Endothelial cell of umbilical vein (primary cell): Measurements from ENCODE around the gene LAMB1. TPM values are rescaled to one million over a fixed set of nuclear protein-coding genes. Genes with fewer than 3 reads are reported as not detected.

Experiments used
- BruUV-seq: library from RNA; stranded (reverse); fragments of 400-500 nt; replicated peaks from 2 replicates; lab custom pipeline; 2021; lab: Mats Ljungman, UMichigan
- CTCF ChIA-PET: fragments of 300-600, 350-600 bp; sonication (Branson Sonifier 250); formaldehyde crosslinking; loops from one replicate; lab custom pipeline; 2021; ENCODE audit warnings: antibody characterized with exemption, inconsistent platforms; lab: Charles Lee
- POLR2A ChIA-PET: fragments of 300-600, 350-600 bp; sonication (Branson Sonifier 250); formaldehyde crosslinking; loops from one replicate; lab custom pipeline; 2021; ENCODE audit warnings: antibody characterized with exemption, inconsistent platforms; lab: Charles Lee
- DNase-seq: peaks from one replicate; pipeline ENCODE4 v3.0.0-alpha.2; 2011; ENCODE audit warnings: low read depth, low spot score
- FAIRE-seq: peaks from 2 replicates; lab custom pipeline; 2011; peaks lifted over from hg19 to GRCh38; lab: Jason Lieb, UNC
- H2AFZ ChIP-seq: 2 replicates; pipeline ENCODE4 v1.6.0; 2012; ENCODE audit warnings: low read depth, low read length, control low read depth, inconsistent platforms
- H3K27ac ChIP-seq: 2 replicates; pipeline ENCODE4 v1.5.1; 2011; ENCODE audit warnings: low read depth, mild to moderate bottlenecking, control low read depth, low read length, moderate library complexity; ENCODE audit not compliant: insufficient read depth
- H3K27me3 ChIP-seq, 2 experiments: 2 replicates each; pipeline versions ENCODE4 v1.6.0 to v1.6.1; 2011; ENCODE audit warnings: low read length in 2 of 2, mixed read lengths in 1 of 2; ENCODE audit not compliant: control insufficient read depth in 2 of 2, insufficient read depth in 2 of 2
- H3K36me3 ChIP-seq, 2 experiments: 2 replicates in 1 of 2; 3 replicates in 1 of 2; pipeline ENCODE4 v1.5.1; 2011; ENCODE audit warnings: low read length in 2 of 2, mild to moderate bottlenecking in 1 of 2, moderate library complexity in 1 of 2; ENCODE audit not compliant: control insufficient read depth in 2 of 2, insufficient read depth in 2 of 2; ENCODE audit errors: extremely low read depth in 1 of 2
- H3K4me1 ChIP-seq: 3 replicates; pipeline ENCODE4 v1.5.1; 2011; ENCODE audit warnings: mild to moderate bottlenecking, low read length; ENCODE audit not compliant: control insufficient read depth, insufficient read depth; ENCODE audit errors: extremely low read depth
- H3K4me2 ChIP-seq: 2 replicates; pipeline ENCODE4 v1.6.1; 2011; ENCODE audit warnings: low read length, control low read depth, mixed read lengths; ENCODE audit not compliant: insufficient read depth
- H3K4me3 ChIP-seq, 3 experiments: fragments of 200-600 bp in 1 of 3; sonication (generic), shearing (Covaris generic) in 1 of 3; replicated peaks in 1 of 3; 2 replicates each; pipeline ENCODE4 v1.5.1; 2011 to 2016; ENCODE audit warnings: control low read depth in 3 of 3, low read length in 3 of 3, mild to moderate bottlenecking in 2 of 3, inconsistent platforms in 1 of 3, low read depth in 1 of 3, moderate library complexity in 1 of 3; ENCODE audit not compliant: insufficient read depth in 1 of 3
- H3K79me2 ChIP-seq: 2 replicates; pipeline ENCODE4 v1.6.0; 2012; ENCODE audit warnings: low read length, inconsistent platforms; ENCODE audit not compliant: control insufficient read depth, insufficient read depth
- H3K9ac ChIP-seq: replicated peaks from 2 replicates; pipeline ENCODE3; 2011; ENCODE audit warnings: low read length, control low read depth; ENCODE audit not compliant: insufficient read depth; ENCODE audit errors: extremely low read depth
- H3K9me1 ChIP-seq: replicated peaks from 3 replicates; pipeline ENCODE4 v1.6.0; 2011; ENCODE audit warnings: mild to moderate bottlenecking, low read length; ENCODE audit not compliant: control insufficient read depth, insufficient read depth; ENCODE audit errors: extremely low read depth
- H3K9me3 ChIP-seq: replicated peaks from 2 replicates; pipeline ENCODE4 v1.5.1; 2012; ENCODE audit warnings: low read length, inconsistent platforms; ENCODE audit not compliant: control insufficient read depth, insufficient read depth
- H4K20me1 ChIP-seq: replicated peaks from 2 replicates; pipeline ENCODE3; 2011; ENCODE audit warnings: mild to moderate bottlenecking, low read length; ENCODE audit not compliant: control insufficient read depth, insufficient read depth; ENCODE audit errors: extremely low read depth
- CTCF ChIP-seq, 2 donors: IDR thresholded peaks; 1 replicate in 1 of 2; 2 replicates in 1 of 2; pipeline ENCODE4 v1.5.1; 2011; ENCODE audit warnings: low read length in 2 of 2, mild to moderate bottlenecking in 2 of 2, moderate library complexity in 2 of 2, control low read depth in 1 of 2, inconsistent platforms in 1 of 2, low read depth in 1 of 2; ENCODE audit not compliant: insufficient read depth in 1 of 2; ENCODE audit errors: extremely low read depth in 1 of 2
- EZH2 ChIP-seq: IDR thresholded peaks from 2 replicates; pipeline ENCODE4 v1.6.1; 2012; ENCODE audit warnings: borderline replicate concordance, low read depth, mild to moderate bottlenecking, moderate library complexity, low read length, inconsistent platforms; ENCODE audit not compliant: severe bottlenecking
- FOS ChIP-seq: IDR thresholded peaks from 2 replicates; pipeline ENCODE4 v1.6.1; 2011; ENCODE audit warnings: mild to moderate bottlenecking, low read length, moderate library complexity, borderline replicate concordance; ENCODE audit not compliant: insufficient read depth
- GATA2 ChIP-seq: IDR thresholded peaks from 2 replicates; pipeline ENCODE4 v1.7.0; 2011; ENCODE audit warnings: low read depth, mild to moderate bottlenecking, moderate library complexity, mixed read lengths, low read length; ENCODE audit not compliant: insufficient read length, insufficient read depth
- JUN ChIP-seq: IDR thresholded peaks from 2 replicates; pipeline ENCODE4 v1.6.1; 2011; ENCODE audit warnings: borderline replicate concordance, low read depth; ENCODE audit not compliant: insufficient read length, insufficient read depth
- MYC ChIP-seq: IDR thresholded peaks from one replicate; pipeline ENCODE4 v1.6.1; 2011; ENCODE audit warnings: mild to moderate bottlenecking, low read depth, low read length
- POLR2A ChIP-seq: IDR thresholded peaks from 2 replicates; pipeline ENCODE4 v1.6.1; 2012; ENCODE audit warnings: low read depth, mild to moderate bottlenecking, control low read depth, low read length
- POLR2AphosphoS5 ChIP-seq: IDR thresholded peaks from 2 replicates; pipeline ENCODE4 v1.6.1; 2012; ENCODE audit warnings: low read depth, mild to moderate bottlenecking, control low read depth, low read length, moderate library complexity; ENCODE audit not compliant: insufficient read depth
- dilution Hi-C: fragments of 300-500 bp; cut with MboI; formaldehyde crosslinking; loops from one replicate; pipeline ENCODE4 v1.15.0; 2019; ENCODE audit warnings: low sequenced_read_pairs; ENCODE audit not compliant: extremely low pct_ligation_motif_present
- intact Hi-C: fragments of 100-400 bp; cut with micrococcal nuclease; formaldehyde crosslinking; loops from one replicate; pipeline ENCODE4 v1.10.0; 2022
- polyA plus RNA-seq, 4 experiments: library from polyadenylated mRNA; depleted of rRNA in 3 of 4; stranded (reverse) in 3 of 4; unstranded in 1 of 4; fragments of >200 nt; gene quantifications; 2 replicates each; pipeline versions ENCODE4 v1.2.1 to v1.2.3, GENCODE V29; 2011 to 2012; ENCODE audit warnings: missing spikeins in 1 of 4
- total RNA-seq: library from RNA; stranded (reverse); gene quantifications from 2 replicates; pipeline ENCODE4 v1.2.3, GENCODE V29; 2021
- TF ChIP-seq, protein P1 (sequence below): IDR thresholded peaks from 2 replicates; pipeline ENCODE4 v1.6.1; 2011; ENCODE audit not compliant: insufficient read depth, insufficient read length

Gene LAMB1
- total and polyA plus RNA-seq, 2 donors (not counting 3 experiments of a cell fraction or from before 2014, with no cell fraction given): 588 to 703 TPM

GRCh38 chr7:108018668-108019067, 15.7 kb upstream of the LAMB1 start:
- FAIRE-seq: no peak
- H3K4me3 ChIP-seq: no peak overlapping the region
- intact Hi-C loops: loop anchor here (10.0 kb wide), 1 partner anchor 276 kb away; no protein-coding TSS in a partner anchor
- no peaks in the 10 kb centered on the region for H4K20me1 ChIP-seq
- TF ChIP-seq EZH2 (no peak), JUN (no peak), POLR2AphosphoS5 (no peak), FOS (no peak), MYC (no peak), CTCF (IDR thresholded peaks at IDR 0.05; ENCODE audit: extremely low read depth in 1 of 2, insufficient read depth in 1 of 2, low read depth in 1 of 2, low read length in 2 of 2) (no peak), POLR2A (no peak), GATA2 (no peak)
- TF ChIP-seq, protein P1, sequence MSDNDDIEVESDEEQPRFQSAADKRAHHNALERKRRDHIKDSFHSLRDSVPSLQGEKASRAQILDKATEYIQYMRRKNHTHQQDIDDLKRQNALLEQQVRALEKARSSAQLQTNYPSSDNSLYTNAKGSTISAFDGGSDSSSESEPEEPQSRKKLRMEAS: no peak
- H3K9me1 ChIP-seq: no peaks in the 10 kb centered on the region
- no peak overlapping the region for H3K27ac ChIP-seq
- H3K79me2 ChIP-seq: no peaks in the 10 kb centered on the region
- H3K9me3 ChIP-seq: no peaks in the 10 kb centered on the region
- no peak overlapping the region for H3K4me2 ChIP-seq
- POLR2A ChIA-PET: no interaction called here
- peaks cover 65% of the 10 kb centered on the region for H3K4me1 ChIP-seq
- H3K9ac ChIP-seq: no peak overlapping the region
- no peak for DNase-seq
- H3K27me3 ChIP-seq: no peaks in the 10 kb centered on the region
- no peaks in the 10 kb centered on the region for H3K36me3 ChIP-seq
- dilution Hi-C loops: no loop called here
- H2AFZ ChIP-seq: no peak overlapping the region
- CTCF ChIA-PET: interaction anchor here (4.4 to 9.6 kb wide), 2 partner anchors 19 to 77 kb away, joined by 57 to 284 read pairs; partner anchors contain the start of gene LAMB1
- BruUV-seq: no TSS peak
